ENCODE measurements around the gene POLG2. TPM values are rescaled to one million over a fixed set of nuclear protein-coding genes. Genes with fewer than 3 reads are reported as not detected.

POLG2 gene
- polyA plus RNA-seq, 1 donor (not counting 4 experiments of a cell fraction or from before 2014, with no cell fraction given), result 14.0 TPM

DNA sequence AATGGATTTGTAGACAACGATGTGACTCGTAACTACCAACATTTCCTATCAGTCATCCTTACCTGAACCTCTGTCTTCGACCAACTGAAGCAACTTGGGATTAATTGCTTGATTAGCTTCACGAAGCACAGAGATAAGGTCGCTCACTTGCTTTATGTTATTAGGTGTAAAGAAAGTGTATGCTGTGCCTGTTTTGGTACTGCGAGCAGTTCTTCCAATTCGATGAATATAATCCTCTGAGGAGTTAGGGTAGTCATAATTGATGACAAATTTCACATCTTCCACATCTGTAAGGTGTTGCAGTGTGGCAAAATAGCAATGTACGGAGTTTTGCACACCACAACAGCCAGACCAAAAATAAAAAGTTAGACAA lies 3.6 kb upstream of the POLG2 start:
- Histone ChIP-seq H3K9me1 (ENCODE audit: control insufficient read depth, extremely low read depth, insufficient read depth, low read length) (no peaks in the 10 kb centered on the region), H3K4me3 (ENCODE audit: control insufficient read depth in 2 of 3, extremely low read depth in 1 of 3, insufficient read depth in 2 of 3, low read depth in 1 of 3, low read length in 3 of 3) (no peak overlapping the region), H2AFZ (ENCODE audit: control insufficient read depth, low read length) (no peak overlapping the region), H3K9me3 (ENCODE audit: control insufficient read depth, low read depth, low read length) (no peaks in the 10 kb centered on the region), H3K27me3 (ENCODE audit: control insufficient read depth, extremely low read depth, insufficient read depth, low read length) (no peaks in the 10 kb centered on the region), H3K4me1 (ENCODE audit: control insufficient read depth, extremely low read depth, insufficient read depth, low read length) (peaks cover 84% of the 10 kb centered on the region), H3K36me3 (ENCODE audit: control insufficient read depth in 2 of 2, extremely low read depth in 1 of 2, insufficient read depth in 2 of 2, low read length in 2 of 2) (peaks cover 17 to 55% of the 10 kb centered on the region in 2 experiments), H3K9ac (ENCODE audit: control insufficient read depth, extremely low read depth, insufficient read depth, low read length) (no peak overlapping the region), H3K27ac (ENCODE audit: control insufficient read depth, insufficient read depth, low read length) (no peak overlapping the region), H3K4me2 (ENCODE audit: control insufficient read depth, extremely low read depth, insufficient read depth, low read depth, low read length) (no peak overlapping the region), H4K20me1 (ENCODE audit: control insufficient read depth, extremely low read depth, insufficient read depth, low read length) (peaks cover 40% of the 10 kb centered on the region), H3K79me2 (ENCODE audit: control insufficient read depth, insufficient read depth, low read length) (peaks cover 69% of the 10 kb centered on the region)
- FAIRE-seq, result no peak
- no peak for DNase-seq (ENCODE audit: low read depth, low spot score)
- TF ChIP-seq EZH2 (IDR thresholded peaks at IDR 0.05; ENCODE audit: low read length), result no peak
- TF ChIP-seq, protein P1, sequence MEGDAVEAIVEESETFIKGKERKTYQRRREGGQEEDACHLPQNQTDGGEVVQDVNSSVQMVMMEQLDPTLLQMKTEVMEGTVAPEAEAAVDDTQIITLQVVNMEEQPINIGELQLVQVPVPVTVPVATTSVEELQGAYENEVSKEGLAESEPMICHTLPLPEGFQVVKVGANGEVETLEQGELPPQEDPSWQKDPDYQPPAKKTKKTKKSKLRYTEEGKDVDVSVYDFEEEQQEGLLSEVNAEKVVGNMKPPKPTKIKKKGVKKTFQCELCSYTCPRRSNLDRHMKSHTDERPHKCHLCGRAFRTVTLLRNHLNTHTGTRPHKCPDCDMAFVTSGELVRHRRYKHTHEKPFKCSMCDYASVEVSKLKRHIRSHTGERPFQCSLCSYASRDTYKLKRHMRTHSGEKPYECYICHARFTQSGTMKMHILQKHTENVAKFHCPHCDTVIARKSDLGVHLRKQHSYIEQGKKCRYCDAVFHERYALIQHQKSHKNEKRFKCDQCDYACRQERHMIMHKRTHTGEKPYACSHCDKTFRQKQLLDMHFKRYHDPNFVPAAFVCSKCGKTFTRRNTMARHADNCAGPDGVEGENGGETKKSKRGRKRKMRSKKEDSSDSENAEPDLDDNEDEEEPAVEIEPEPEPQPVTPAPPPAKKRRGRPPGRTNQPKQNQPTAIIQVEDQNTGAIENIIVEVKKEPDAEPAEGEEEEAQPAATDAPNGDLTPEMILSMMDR (optimal IDR thresholded peaks at IDR 0.05 in 1 of 3, IDR thresholded peaks at IDR 0.05 in 1 of 3, conservative IDR thresholded peaks at IDR 0.05 in 1 of 3; ENCODE audit: extremely low read depth in 1 of 3, insufficient read depth in 2 of 3, low read length in 3 of 3), result no peak
- dilution Hi-C loops (cut with MboI; ENCODE audit: extremely low pct_ligation_motif_present, low sequenced_read_pairs), result no loop called here

DNA sequence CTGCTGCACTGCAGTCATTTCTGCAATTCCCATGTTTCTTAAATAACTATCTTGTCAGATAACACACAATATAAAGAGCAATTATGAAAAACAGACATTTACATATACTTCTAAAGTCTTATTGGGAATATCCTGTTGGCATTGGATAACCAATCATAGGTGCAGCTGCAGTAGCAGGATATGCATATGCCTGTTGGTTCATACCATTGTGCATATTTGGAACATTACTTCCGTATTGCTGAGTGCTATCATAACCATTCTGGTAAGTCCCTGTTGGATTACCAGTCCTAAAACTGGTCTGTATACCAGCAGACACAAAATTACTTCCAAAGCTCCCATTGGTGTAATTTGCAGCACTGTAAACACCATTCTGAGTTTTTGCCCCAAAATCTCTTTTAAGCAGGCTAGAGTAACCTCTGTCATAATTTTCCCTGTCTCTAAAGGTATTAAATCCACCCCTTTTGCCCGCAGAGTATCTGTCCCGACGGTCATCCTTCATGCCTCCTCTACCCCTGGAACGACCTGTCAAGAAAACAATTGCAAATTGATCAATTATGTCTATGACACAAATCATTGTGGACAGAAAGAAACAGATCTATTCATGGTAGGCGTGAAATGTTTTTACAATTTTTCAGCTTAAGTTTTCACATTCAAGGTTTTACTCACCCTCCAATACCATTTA lies 3.1 kb upstream of the POLG2 start:
- H3K9ac ChIP-seq (ENCODE audit: control insufficient read depth, extremely low read depth, insufficient read depth, low read length), result no peak overlapping the region
- FAIRE-seq (no peak), DNase-seq (ENCODE audit: low read depth, low spot score) (no peak)
- TF ChIP-seq, protein P1 (optimal IDR thresholded peaks at IDR 0.05 in 1 of 3, IDR thresholded peaks at IDR 0.05 in 1 of 3, conservative IDR thresholded peaks at IDR 0.05 in 1 of 3; ENCODE audit: extremely low read depth in 1 of 3, insufficient read depth in 2 of 3, low read length in 3 of 3), result no peak
- TF ChIP-seq EZH2 (IDR thresholded peaks at IDR 0.05; ENCODE audit: low read length), result no peak
- peak overlapping the region; percentile 3 for H3K27ac ChIP-seq (ENCODE audit: control insufficient read depth, insufficient read depth, low read length)
- no peak overlapping the region for H2AFZ ChIP-seq (ENCODE audit: control insufficient read depth, low read length)
- peaks cover 17 to 52% of the 10 kb centered on the region in 2 experiments for H3K36me3 ChIP-seq (ENCODE audit: control insufficient read depth in 2 of 2, extremely low read depth in 1 of 2, insufficient read depth in 2 of 2, low read length in 2 of 2)
- dilution Hi-C loops (cut with MboI; ENCODE audit: extremely low pct_ligation_motif_present, low sequenced_read_pairs), result no loop called here
- no peaks in the 10 kb centered on the region for H3K27me3 ChIP-seq (ENCODE audit: control insufficient read depth, extremely low read depth, insufficient read depth, low read length)
- H3K4me2 ChIP-seq (ENCODE audit: control insufficient read depth, extremely low read depth, insufficient read depth, low read depth, low read length), result no peak overlapping the region
- H3K79me2 ChIP-seq (ENCODE audit: control insufficient read depth, insufficient read depth, low read length), result peaks cover 69% of the 10 kb centered on the region
- no peaks in the 10 kb centered on the region for H3K9me3 ChIP-seq (ENCODE audit: control insufficient read depth, low read depth, low read length)
- H3K4me3 ChIP-seq (ENCODE audit: control insufficient read depth in 2 of 3, extremely low read depth in 1 of 3, insufficient read depth in 2 of 3, low read depth in 1 of 3, low read length in 3 of 3), result no peak overlapping the region
- peaks cover 37% of the 10 kb centered on the region for H4K20me1 ChIP-seq (ENCODE audit: control insufficient read depth, extremely low read depth, insufficient read depth, low read length)
- H3K9me1 ChIP-seq (ENCODE audit: control insufficient read depth, extremely low read depth, insufficient read depth, low read length), result no peaks in the 10 kb centered on the region
- H3K4me1 ChIP-seq (ENCODE audit: control insufficient read depth, extremely low read depth, insufficient read depth, low read length), result peaks cover 87% of the 10 kb centered on the region

All from keratinocyte (primary cell).